H9 (cell line): ENCODE data around the gene SH2D3C. TPM values are rescaled to one million over a fixed set of nuclear protein-coding genes. Genes with fewer than 3 reads are reported as not detected.

Experiments used
- DNase-seq: peaks from one replicate; pipeline ENCODE4 v3.0.0-alpha.2; 2017
- H2AFZ ChIP-seq: one replicate; pipeline ENCODE4 v1.6.1; 2013; ENCODE audit warnings: mild to moderate bottlenecking, low read length, control low read depth, moderate library complexity
- H2AK5ac ChIP-seq: 2 replicates; pipeline ENCODE4 v1.6.1; 2013; ENCODE audit warnings: low read length, control low read depth, mixed read lengths; ENCODE audit not compliant: insufficient read length
- H2BK120ac ChIP-seq: one replicate; pipeline ENCODE4 v1.6.1; 2013; ENCODE audit warnings: low read depth, mild to moderate bottlenecking, low read length, control low read depth, inconsistent platforms; ENCODE audit not compliant: poor library complexity, severe bottlenecking
- H2BK12ac ChIP-seq: 2 replicates; pipeline ENCODE4 v1.6.1; 2013; ENCODE audit warnings: low read length, control low read depth, mixed read lengths, low read depth; ENCODE audit not compliant: insufficient read length
- H2BK15ac ChIP-seq: 2 replicates; pipeline ENCODE4 v1.6.1; 2013; ENCODE audit warnings: low read depth, low read length, control low read depth
- H2BK20ac ChIP-seq: one replicate; pipeline ENCODE4 v1.6.1; 2013; ENCODE audit warnings: low read depth, mild to moderate bottlenecking, low read length, control low read depth, inconsistent platforms; ENCODE audit not compliant: poor library complexity, severe bottlenecking
- H2BK5ac ChIP-seq: 2 replicates; pipeline ENCODE4 v1.6.1; 2013; ENCODE audit warnings: low read length, control low read depth, mixed read lengths; ENCODE audit not compliant: insufficient read length
- H3K14ac ChIP-seq: 2 replicates; pipeline ENCODE4 v1.6.1; 2013; ENCODE audit warnings: low read length, control low read depth; ENCODE audit not compliant: insufficient read depth
- H3K18ac ChIP-seq: 2 replicates; pipeline ENCODE4 v1.6.1; 2013; ENCODE audit warnings: low read depth, mild to moderate bottlenecking, mixed read lengths, low read length, control low read depth; ENCODE audit not compliant: insufficient read length
- H3K23ac ChIP-seq: 2 replicates; pipeline ENCODE4 v1.6.1; 2013; ENCODE audit warnings: low read length, control low read depth, mixed read lengths, low read depth; ENCODE audit not compliant: insufficient read length
- H3K23me2 ChIP-seq: 2 replicates; pipeline ENCODE4 v1.6.1; 2013; ENCODE audit warnings: low read depth, mild to moderate bottlenecking, mixed read lengths, low read length, control low read depth; ENCODE audit not compliant: insufficient read length, poor library complexity, severe bottlenecking
- H3K27ac ChIP-seq: 2 replicates; pipeline ENCODE4 v1.5.1; 2013; ENCODE audit warnings: low read length, control low read depth, mixed read lengths, low read depth; ENCODE audit not compliant: insufficient read length
- H3K27me3 ChIP-seq: 2 replicates; pipeline ENCODE4 v1.6.1; 2013; ENCODE audit warnings: low read length, control low read depth, inconsistent platforms; ENCODE audit not compliant: insufficient read depth
- H3K4ac ChIP-seq: 2 replicates; pipeline ENCODE4 v1.6.1; 2013; ENCODE audit warnings: low read depth, mild to moderate bottlenecking, control low read depth, inconsistent platforms, low read length, moderate library complexity
- H3K4me1 ChIP-seq: 2 replicates; pipeline ENCODE4 v1.6.1; 2013; ENCODE audit warnings: low read length, control low read depth, inconsistent platforms; ENCODE audit not compliant: insufficient read depth
- H3K4me2 ChIP-seq: 2 replicates; pipeline ENCODE4 v1.6.1; 2013; ENCODE audit warnings: low read length, control low read depth, mixed read lengths; ENCODE audit not compliant: insufficient read length, insufficient read depth
- H3K56ac ChIP-seq: 2 replicates; pipeline ENCODE4 v1.6.1; 2013; ENCODE audit warnings: low read depth, mild to moderate bottlenecking, mixed read lengths, low read length, control low read depth; ENCODE audit not compliant: insufficient read length
- H3K79me1 ChIP-seq: 2 replicates; pipeline ENCODE4 v1.6.1; 2013; ENCODE audit warnings: low read depth, mild to moderate bottlenecking, moderate library complexity, low read length, control low read depth, inconsistent platforms; ENCODE audit not compliant: insufficient read depth, poor library complexity, severe bottlenecking
- H3K79me2 ChIP-seq: 2 replicates; pipeline ENCODE4 v1.6.1; 2013; ENCODE audit warnings: low read length, control low read depth, inconsistent platforms; ENCODE audit not compliant: insufficient read depth
- H3K9ac ChIP-seq: 2 replicates; pipeline ENCODE4 v1.6.1; 2013; ENCODE audit warnings: low read length, control low read depth, mixed read lengths; ENCODE audit not compliant: insufficient read length; ENCODE audit errors: extremely low read depth
- H3K9me3 ChIP-seq: one replicate; pipeline ENCODE4 v1.6.1; 2013; ENCODE audit warnings: low read depth, low read length, inconsistent platforms; ENCODE audit not compliant: control insufficient read depth
- H3T11ph ChIP-seq: one replicate; pipeline ENCODE4 v1.6.1; 2013; ENCODE audit warnings: mild to moderate bottlenecking, low read length, control low read depth, inconsistent platforms
- H4K20me1 ChIP-seq: one replicate; pipeline ENCODE4 v1.6.1; 2013; ENCODE audit not compliant: control insufficient read depth, insufficient read length, insufficient read depth
- H4K5ac ChIP-seq: 2 replicates; pipeline ENCODE4 v1.6.1; 2013; ENCODE audit warnings: low read depth, mild to moderate bottlenecking, mixed read lengths, low read length, control low read depth; ENCODE audit not compliant: insufficient read length
- H4K8ac ChIP-seq: replicated peaks from 2 replicates; pipeline ENCODE4 v1.6.1; 2013; ENCODE audit warnings: low read length, control low read depth, mixed read lengths, low read depth; ENCODE audit not compliant: insufficient read length
- H4K91ac ChIP-seq: 2 replicates; pipeline ENCODE4 v1.6.1; 2013; ENCODE audit warnings: low read depth, mild to moderate bottlenecking, moderate library complexity, mixed read lengths, low read length, control low read depth; ENCODE audit not compliant: insufficient read length
- H3K27ac Mint-ChIP-seq, 3 experiments: 2 replicates in 2 of 3; 3 replicates in 1 of 3; pipeline ENCODE4 v1.8.0; 2020 to 2021; ENCODE audit warnings: mixed read lengths in 3 of 3, mild to moderate bottlenecking in 1 of 3, moderate library complexity in 1 of 3
- H3K27me3 Mint-ChIP-seq: 2 replicates; pipeline ENCODE4 v1.8.0; 2021; ENCODE audit warnings: low read depth, mild to moderate bottlenecking, moderate library complexity, mixed read lengths
- H3K36me3 Mint-ChIP-seq, 3 experiments: 2 replicates in 2 of 3; 3 replicates in 1 of 3; pipeline ENCODE4 v1.8.0; 2020 to 2021; ENCODE audit warnings: low read depth in 3 of 3, mixed read lengths in 3 of 3; ENCODE audit not compliant: insufficient read depth in 1 of 3
- H3K4me1 Mint-ChIP-seq, 2 experiments: 2 replicates each; pipeline ENCODE4 v1.8.0; 2020; ENCODE audit warnings: mixed read lengths in 2 of 2
- H3K4me3 Mint-ChIP-seq, 2 experiments: 2 replicates in 1 of 2; 3 replicates in 1 of 2; pipeline ENCODE4 v1.8.0; 2020 to 2021; ENCODE audit warnings: mild to moderate bottlenecking in 2 of 2, mixed read lengths in 2 of 2, moderate library complexity in 1 of 2
- H3K9me3 Mint-ChIP-seq, 2 experiments: 2 replicates in 1 of 2; 3 replicates in 1 of 2; pipeline ENCODE4 v1.8.0; 2020; ENCODE audit warnings: mild to moderate bottlenecking in 2 of 2, mixed read lengths in 2 of 2, moderate library complexity in 1 of 2
- CTCF ChIP-seq: fragments of 200-600 bp; sonication (generic); conservative IDR thresholded peaks from 3 replicates; pipeline ENCODE4 v1.8.0; 2021; ENCODE audit warnings: antibody characterized with exemption, mild to moderate bottlenecking
- WGBS: extraction: QIAGEN DNeasy Blood & Tissue Kit; methylation state at CpG from one replicate; pipeline ENCODE4 v1.1.7; 2013; ENCODE audit warnings: missing lambda C conversion rate, low lambda C conversion rate, mixed read lengths; ENCODE audit not compliant: insufficient read length; ENCODE audit errors: extremely low coverage; 5-methylcytosine and 5-hydroxymethylcytosine counted together
- total RNA-seq: library from RNA; stranded (reverse); gene quantifications from 2 replicates; pipeline ENCODE4 v1.2.1, GENCODE V29; 2021

Gene SH2D3C
- total RNA-seq, 1 experiment from 2014 or later: 1.7 TPM

GRCh38 chr9:127714020-127714750 is 64.3 kb downstream of the SH2D3C start:
- Histone ChIP-seq H4K20me1 (no peaks in the 10 kb centered on the region), H3K9me3 (no peaks in the 10 kb centered on the region), H3K56ac (no peak overlapping the region), H4K91ac (no peak overlapping the region), H3K4me2 (peak overlapping the region; percentile 54), H2AFZ (no peak overlapping the region), H3K4ac (no peak overlapping the region), H3K14ac (no peak overlapping the region), H3T11ph (no peak overlapping the region), H3K23me2 (peaks cover 13% of the 10 kb centered on the region), H3K79me2 (no peaks in the 10 kb centered on the region), H3K27ac (no peak overlapping the region), H2AK5ac (no peak overlapping the region), H2BK15ac (no peak overlapping the region), H2BK20ac (no peak overlapping the region), H2BK12ac (no peak overlapping the region), H3K9ac (no peak overlapping the region), H3K18ac (no peak overlapping the region), H3K23ac (no peak overlapping the region), H3K79me1 (no peaks in the 10 kb centered on the region), H2BK5ac (no peak overlapping the region), H2BK120ac (no peak overlapping the region), H4K5ac (no peak overlapping the region), H3K27me3 (no peaks in the 10 kb centered on the region), H4K8ac (no peak overlapping the region), H3K4me1 (no peaks in the 10 kb centered on the region; the same call in 1 of the 2 replicates)
- TF ChIP-seq CTCF: no peak
- WGBS: no CpG with 5 or more reads among the region's 19 CpGs
- Mint-ChIP-seq H3K9me3 (no peaks in the 10 kb centered on the region), H3K27me3 (peaks cover 7% of the 10 kb centered on the region), H3K27ac (no peak overlapping the region; a peak in 1 of 7 replicates), H3K4me1 (peaks cover 24 to 34% of the 10 kb centered on the region in 2 experiments), H3K4me3 (peak overlapping the region; percentile 68 to 83), H3K36me3 (no peaks in the 10 kb centered on the region; a peak in 1 of 7 replicates)
- no peak for DNase-seq
